Hepatocyte (in vitro differentiated cells): Measurements from ENCODE around the gene D2HGDH.

Experiments used
- EZH2 ChIP-seq: fragments of 200-600 bp; sonication (generic); IDR thresholded peaks from 2 replicates; pipeline ENCODE4 v1.6.1; 2016; ENCODE audit warnings: antibody characterized with exemption, mild to moderate bottlenecking, borderline replicate concordance
- TF ChIP-seq, protein P1 (sequence below): fragments of 200-600 bp; sonication (generic); IDR thresholded peaks from 2 replicates; pipeline ENCODE4 v1.5.1; 2016; ENCODE audit warnings: antibody characterized with exemption, mild to moderate bottlenecking; ENCODE audit not compliant: poor library complexity

DNA sequence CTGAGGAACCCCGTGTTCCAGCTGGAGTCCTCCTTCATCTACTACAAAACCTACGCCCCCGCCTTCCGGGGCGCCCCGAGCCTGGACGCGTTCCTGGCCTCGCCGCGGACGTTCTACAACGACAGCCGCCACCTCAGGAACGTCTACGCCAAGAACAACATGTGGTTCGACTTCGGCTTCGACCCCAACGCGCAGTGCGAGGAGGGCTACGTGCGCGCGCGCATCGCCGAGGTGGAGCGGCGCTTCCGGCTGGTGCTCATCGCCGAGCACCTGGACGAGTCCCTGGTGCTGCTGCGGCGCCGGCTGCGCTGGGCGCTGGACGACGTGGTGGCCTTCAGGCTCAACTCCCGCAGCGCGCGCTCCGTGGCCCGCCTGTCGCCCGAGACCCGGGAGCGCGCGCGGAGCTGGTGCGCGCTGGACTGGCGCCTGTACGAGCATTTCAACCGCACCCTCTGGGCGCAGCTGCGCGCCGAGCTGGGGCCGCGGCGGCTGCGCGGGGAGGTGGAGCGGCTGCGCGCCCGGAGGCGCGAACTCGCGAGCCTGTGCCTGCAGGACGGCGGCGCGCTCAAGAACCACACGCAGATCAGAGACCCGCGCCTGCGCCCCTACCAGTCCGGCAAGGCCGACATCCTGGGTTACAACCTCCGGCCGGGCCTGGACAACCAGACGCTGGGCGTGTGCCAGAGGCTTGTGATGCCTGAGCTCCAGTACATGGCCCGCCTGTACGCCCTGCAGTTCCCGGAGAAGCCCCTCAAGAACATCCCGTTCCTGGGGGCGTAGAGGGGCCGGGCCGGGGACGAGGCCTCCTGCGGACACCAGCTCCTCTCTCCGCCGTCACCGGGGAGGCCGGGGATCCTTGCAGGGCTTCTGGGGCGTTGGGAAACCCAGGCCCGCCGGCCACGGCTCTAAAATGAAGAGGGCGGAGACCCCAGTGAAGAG lies 69.2 kb downstream of the D2HGDH start:
- TF ChIP-seq, protein P1, sequence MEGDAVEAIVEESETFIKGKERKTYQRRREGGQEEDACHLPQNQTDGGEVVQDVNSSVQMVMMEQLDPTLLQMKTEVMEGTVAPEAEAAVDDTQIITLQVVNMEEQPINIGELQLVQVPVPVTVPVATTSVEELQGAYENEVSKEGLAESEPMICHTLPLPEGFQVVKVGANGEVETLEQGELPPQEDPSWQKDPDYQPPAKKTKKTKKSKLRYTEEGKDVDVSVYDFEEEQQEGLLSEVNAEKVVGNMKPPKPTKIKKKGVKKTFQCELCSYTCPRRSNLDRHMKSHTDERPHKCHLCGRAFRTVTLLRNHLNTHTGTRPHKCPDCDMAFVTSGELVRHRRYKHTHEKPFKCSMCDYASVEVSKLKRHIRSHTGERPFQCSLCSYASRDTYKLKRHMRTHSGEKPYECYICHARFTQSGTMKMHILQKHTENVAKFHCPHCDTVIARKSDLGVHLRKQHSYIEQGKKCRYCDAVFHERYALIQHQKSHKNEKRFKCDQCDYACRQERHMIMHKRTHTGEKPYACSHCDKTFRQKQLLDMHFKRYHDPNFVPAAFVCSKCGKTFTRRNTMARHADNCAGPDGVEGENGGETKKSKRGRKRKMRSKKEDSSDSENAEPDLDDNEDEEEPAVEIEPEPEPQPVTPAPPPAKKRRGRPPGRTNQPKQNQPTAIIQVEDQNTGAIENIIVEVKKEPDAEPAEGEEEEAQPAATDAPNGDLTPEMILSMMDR = no peak
- TF ChIP-seq EZH2 = no peak
